CD4-positive, alpha-beta T cell (primary cell): ENCODE measurements around the gene MCU. TPM values are rescaled to one million over a fixed set of nuclear protein-coding genes. Genes with fewer than 3 reads are reported as not detected.

Source experiments
- ATAC-seq: fragments of 200-7000 bp; cut with Tn5 transposase; one replicate; pipeline ENCODE4 v1.10.0; 2022; ENCODE audit warnings: mild to moderate bottlenecking; ENCODE audit not compliant: poor library complexity
- CTCF ChIA-PET: fragments of 350-600 bp; sonication (Branson Sonifier 250); formaldehyde crosslinking; loops from one replicate; lab custom pipeline; 2021; ENCODE audit warnings: antibody characterized with exemption, inconsistent platforms; lab: Charles Lee
- POLR2A ChIA-PET: fragments of 350-600 bp; sonication (Branson Sonifier 250); formaldehyde crosslinking; loops from one replicate; lab custom pipeline; 2021; ENCODE audit warnings: antibody characterized with exemption, inconsistent platforms; lab: Charles Lee
- DNase-seq, 14 experiments: peaks; one replicate each; pipeline ENCODE4 v3.0.0-alpha.2; 2013 to 2020; ENCODE audit warnings: mixed read lengths in 2 of 14
- H3K27ac ChIP-seq, 2 donors: one replicate each; pipeline versions ENCODE4 v1.5.1 to v1.7.0; 2013; ENCODE audit warnings: low read length in 2 of 2, low read depth in 1 of 2, mild to moderate bottlenecking in 1 of 2
- H3K27me3 ChIP-seq, 2 experiments: 1 replicate in 1 of 2; 2 replicates in 1 of 2; pipeline versions ENCODE4 v1.6.1 to v1.7.0; 2013; ENCODE audit warnings: low read length in 2 of 2, control low read depth in 1 of 2, mild to moderate bottlenecking in 1 of 2, moderate library complexity in 1 of 2; ENCODE audit not compliant: insufficient read depth in 2 of 2, control insufficient read depth in 1 of 2
- H3K36me3 ChIP-seq: one replicate; pipeline ENCODE4 v1.6.1; 2013; ENCODE audit warnings: low read length, control low read depth; ENCODE audit not compliant: insufficient read depth
- H3K4me1 ChIP-seq: one replicate; pipeline ENCODE4 v1.6.1; 2013; ENCODE audit warnings: low read length, control low read depth; ENCODE audit not compliant: insufficient read depth
- H3K4me3 ChIP-seq: one replicate; pipeline ENCODE4 v1.5.1; 2013; ENCODE audit warnings: mild to moderate bottlenecking, low read length, moderate library complexity
- H3K9me3 ChIP-seq, 2 experiments: 1 replicate in 1 of 2; 2 replicates in 1 of 2; pipeline versions ENCODE4 v1.6.1 to v1.7.0; 2013; ENCODE audit warnings: low read length in 2 of 2, mild to moderate bottlenecking in 2 of 2, control low read depth in 1 of 2, moderate library complexity in 1 of 2; ENCODE audit not compliant: control insufficient read depth in 1 of 2, insufficient read depth in 1 of 2
- H3K27ac Mint-ChIP-seq: one replicate; pipeline ENCODE4 v1.8.0; 2020; ENCODE audit warnings: mixed read lengths
- H3K27me3 Mint-ChIP-seq: one replicate; pipeline ENCODE4 v1.8.0; 2021; ENCODE audit warnings: mixed read lengths
- H3K36me3 Mint-ChIP-seq: one replicate; pipeline ENCODE4 v1.8.0; 2021; ENCODE audit warnings: low read depth, mixed read lengths
- H3K4me1 Mint-ChIP-seq: one replicate; pipeline ENCODE4 v1.8.0; 2021; ENCODE audit warnings: low read depth, mixed read lengths
- H3K4me3 Mint-ChIP-seq: one replicate; pipeline ENCODE4 v1.8.0; 2020; ENCODE audit warnings: mild to moderate bottlenecking, mixed read lengths
- H3K9me3 Mint-ChIP-seq: one replicate; pipeline ENCODE4 v1.8.0; 2020; ENCODE audit warnings: mixed read lengths
- CTCF ChIP-seq: fragments of 200-600 bp; IDR thresholded peaks from one replicate; pipeline ENCODE4 v1.8.0; 2022; ENCODE audit warnings: antibody characterized with exemption, mild to moderate bottlenecking
- intact Hi-C, 2 experiments: fragments of 100-400 bp; cut with DNase I in 1 of 2; cut with micrococcal nuclease in 1 of 2; formaldehyde crosslinking; loops; one replicate each; pipeline versions ENCODE4 v1.15.1 to v1.9.0; 2023 to 2025; cut with DNase I, micrococcal nuclease
- total RNA-seq, 174 experiments: library from RNA in 2 of 174; stranded (reverse) in 2 of 174; gene quantifications; one replicate each; pipeline ENCODE4 v1.2.3 and lab custom pipeline; 2021 to 2026

Gene MCU
- total RNA-seq, 2 experiments from 2014 or later = 10.3 to 12.0 TPM

GRCh38 chr10:72847681-72848080, 155.7 kb downstream of the MCU start:
- Mint-ChIP-seq H3K9me3 (no peaks in the 10 kb centered on the region), H3K4me3 (no peak overlapping the region), H3K27ac (no peak overlapping the region), H3K4me1 (no peaks in the 10 kb centered on the region), H3K27me3 (no peaks in the 10 kb centered on the region), H3K36me3 (peaks cover 5% of the 10 kb centered on the region)
- TF ChIP-seq CTCF = no peak
- ATAC-seq (no peak), DNase-seq (peak in 2 of 14 experiments; percentile 22 to 38)
- Histone ChIP-seq H3K4me3 (no peak overlapping the region), H3K27me3 (no peaks in the 10 kb centered on the region), H3K9me3 (no peaks in the 10 kb centered on the region), H3K27ac (no peak overlapping the region), H3K4me1 (no peaks in the 10 kb centered on the region), H3K36me3 (no peaks in the 10 kb centered on the region)
- POLR2A ChIA-PET = no interaction called here
- CTCF ChIA-PET = no interaction called here
- intact Hi-C loops = no loop called here

- Mint-ChIP-seq H3K36me3 (peaks cover 5% of the 10 kb centered on the region), H3K27ac (no peak overlapping the region), H3K9me3 (no peaks in the 10 kb centered on the region), H3K4me1 (no peaks in the 10 kb centered on the region), H3K27me3 (no peaks in the 10 kb centered on the region), H3K4me3 (no peak overlapping the region)
- Histone ChIP-seq H3K27me3 (no peaks in the 10 kb centered on the region), H3K36me3 (no peaks in the 10 kb centered on the region), H3K4me1 (no peaks in the 10 kb centered on the region), H3K27ac (no peak overlapping the region), H3K9me3 (no peaks in the 10 kb centered on the region), H3K4me3 (no peak overlapping the region)
- intact Hi-C loops = no loop called here
- ATAC-seq (no peak), DNase-seq (no peak)
- ChIA-PET CTCF (no interaction called here), POLR2A (interaction anchor here (0.7 kb wide), 1 partner anchor 151 kb away, joined by 4 read pairs; no protein-coding TSS in a partner anchor)
- TF ChIP-seq CTCF = no peak
These were observed 158.9 kb downstream of the MCU start for GRCh38 chr10:72850861-72851260.

GRCh38 chr10:72851509-72851908, 159.6 kb downstream of the MCU start:
- H3K27ac ChIP-seq = no peak overlapping the region
- no peak for TF ChIP-seq CTCF
- Mint-ChIP-seq H3K4me1 (no peaks in the 10 kb centered on the region), H3K27ac (no peak overlapping the region), H3K9me3 (no peaks in the 10 kb centered on the region), H3K36me3 (peaks cover 5% of the 10 kb centered on the region), H3K27me3 (no peaks in the 10 kb centered on the region), H3K4me3 (no peak overlapping the region)
- ChIA-PET CTCF (interaction anchor here (1.0 kb wide), 1 partner anchor 19 kb away, joined by 3 read pairs; no protein-coding TSS in a partner anchor), POLR2A (no interaction called here)
- H3K27me3 ChIP-seq = no peaks in the 10 kb centered on the region
- DNase-seq (no peak), ATAC-seq (no peak)
- no peaks in the 10 kb centered on the region for H3K9me3 ChIP-seq
- no peaks in the 10 kb centered on the region for H3K36me3 ChIP-seq
- H3K4me3 ChIP-seq = no peak overlapping the region
- no peaks in the 10 kb centered on the region for H3K4me1 ChIP-seq
- intact Hi-C loops = no loop called here
